ENCODE results near the gene UBE2M.

Gene UBE2M

DNA sequence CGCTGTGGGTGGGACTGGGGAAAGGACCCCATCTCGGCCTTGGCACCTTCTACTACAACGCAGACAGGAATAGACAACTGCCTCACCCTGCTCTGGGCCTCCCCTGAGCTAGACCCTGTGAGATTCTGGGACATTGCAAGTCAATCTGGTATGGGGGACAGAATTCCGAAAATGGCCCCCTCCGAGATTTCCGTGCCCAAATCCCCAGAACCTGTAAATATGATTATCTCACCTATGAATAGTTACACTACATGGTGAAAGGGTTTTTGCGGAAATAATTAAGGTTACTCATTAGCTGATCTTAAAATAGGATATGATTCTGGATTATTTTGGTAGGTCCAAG, 38.2 kb downstream of the UBE2M start:
- TF ChIP-seq, protein P1, sequence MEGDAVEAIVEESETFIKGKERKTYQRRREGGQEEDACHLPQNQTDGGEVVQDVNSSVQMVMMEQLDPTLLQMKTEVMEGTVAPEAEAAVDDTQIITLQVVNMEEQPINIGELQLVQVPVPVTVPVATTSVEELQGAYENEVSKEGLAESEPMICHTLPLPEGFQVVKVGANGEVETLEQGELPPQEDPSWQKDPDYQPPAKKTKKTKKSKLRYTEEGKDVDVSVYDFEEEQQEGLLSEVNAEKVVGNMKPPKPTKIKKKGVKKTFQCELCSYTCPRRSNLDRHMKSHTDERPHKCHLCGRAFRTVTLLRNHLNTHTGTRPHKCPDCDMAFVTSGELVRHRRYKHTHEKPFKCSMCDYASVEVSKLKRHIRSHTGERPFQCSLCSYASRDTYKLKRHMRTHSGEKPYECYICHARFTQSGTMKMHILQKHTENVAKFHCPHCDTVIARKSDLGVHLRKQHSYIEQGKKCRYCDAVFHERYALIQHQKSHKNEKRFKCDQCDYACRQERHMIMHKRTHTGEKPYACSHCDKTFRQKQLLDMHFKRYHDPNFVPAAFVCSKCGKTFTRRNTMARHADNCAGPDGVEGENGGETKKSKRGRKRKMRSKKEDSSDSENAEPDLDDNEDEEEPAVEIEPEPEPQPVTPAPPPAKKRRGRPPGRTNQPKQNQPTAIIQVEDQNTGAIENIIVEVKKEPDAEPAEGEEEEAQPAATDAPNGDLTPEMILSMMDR (IDR thresholded peaks at IDR 0.05; ENCODE audit: borderline replicate concordance, insufficient read depth, low read depth, low read length) = no peak
- peak overlapping the region; percentile 78 for H3K4me3 ChIP-seq (ENCODE audit: low read depth, low read length)

- peak within 1 kb of the TSS; percentile 78 for H3K4me3 ChIP-seq (ENCODE audit: low read depth, low read length)
- TF ChIP-seq, protein P1 (IDR thresholded peaks at IDR 0.05; ENCODE audit: borderline replicate concordance, insufficient read depth, low read depth, low read length) = peak; percentile 93
These were observed 38.8 kb downstream of the UBE2M start, which contains the start of gene ZBTB45 for GRCh38 chr19:58519355-58520256. ZBTB45 (minus strand) TSS chr19:58519810; CDS start chr19:58517673, 2,137 bp downstream.

- TF ChIP-seq, protein P1 (IDR thresholded peaks at IDR 0.05; ENCODE audit: borderline replicate concordance, insufficient read depth, low read depth, low read length) = peak; percentile 48; the same call in 1 of the 2 replicates
- H3K4me3 ChIP-seq (ENCODE audit: low read depth, low read length) = peak overlapping the region; percentile 78
These were observed 39.4 kb downstream of the UBE2M start for GRCh38 chr19:58519087-58519354.

- TF ChIP-seq, protein P1 (IDR thresholded peaks at IDR 0.05; ENCODE audit: borderline replicate concordance, insufficient read depth, low read depth, low read length) = no peak; the same call in 1 of the 2 replicates
These were observed 39.9 kb downstream of the UBE2M start for GRCh38 chr19:58518256-58519086.

GRCh38 chr19:58516964-58517833, 41.2 kb downstream of the UBE2M start:
- TF ChIP-seq, protein P1 (IDR thresholded peaks at IDR 0.05; ENCODE audit: borderline replicate concordance, insufficient read depth, low read depth, low read length) = no peak

More at GRCh38 chr19:58518256-58519086, 39.9 kb downstream of the UBE2M start:
- peak overlapping the region; percentile 78 for H3K4me3 ChIP-seq (ENCODE audit: low read depth, low read length)

DNA sequence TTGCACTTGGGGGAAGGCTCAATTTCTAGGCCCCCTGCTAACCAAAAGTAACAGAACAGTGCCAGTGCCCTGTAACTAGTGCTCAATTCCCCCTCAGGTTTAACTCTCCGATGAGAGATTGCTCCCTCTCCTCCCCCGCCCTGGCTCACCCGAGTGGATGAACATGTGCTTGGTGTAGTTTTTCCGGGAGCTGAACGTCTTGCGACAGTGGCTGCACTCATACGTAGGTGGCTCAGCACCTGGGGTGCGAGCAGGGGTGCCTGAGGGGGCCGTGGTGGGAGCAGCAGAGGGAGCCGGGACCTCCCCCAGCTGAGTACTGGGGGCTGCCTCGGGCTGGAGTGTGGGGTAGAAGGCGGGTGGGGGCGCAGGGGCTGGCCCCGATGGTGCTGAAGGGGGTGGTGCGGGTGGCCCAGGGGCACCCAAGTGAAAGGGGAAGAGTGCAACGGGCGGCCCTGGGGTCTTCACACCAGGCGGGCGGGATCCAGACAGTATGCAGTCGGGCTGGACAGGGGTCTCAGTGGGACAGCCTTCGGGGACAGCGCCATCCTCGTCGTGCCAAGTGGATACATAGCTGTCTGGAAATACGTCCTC, 42.1 kb downstream of the UBE2M start:
- TF ChIP-seq, protein P1 (IDR thresholded peaks at IDR 0.05; ENCODE audit: borderline replicate concordance, insufficient read depth, low read depth, low read length) = no peak
- H3K4me3 ChIP-seq (ENCODE audit: low read depth, low read length) = no peak overlapping the region

More at GRCh38 chr19:58516964-58517833, 41.2 kb downstream of the UBE2M start:
- no peak overlapping the region for H3K4me3 ChIP-seq (ENCODE audit: low read depth, low read length)
